Nucleus accumbens (tissue), 56 donors: ENCODE measurements around the gene INO80B.
A peak's percentile ranks its signal among the peaks of the same experiment; 100 is the strongest.

Source experiments
- DNase-seq, 56 donors: peaks; one replicate each; lab custom pipeline; 2025; lab: John Stamatoyannopoulos, UW

The INO80B gene

GRCh38 chr2:74498500-74499266, 43.8 kb downstream of the INO80B start:
- DNase-seq, result no peak

DNA sequence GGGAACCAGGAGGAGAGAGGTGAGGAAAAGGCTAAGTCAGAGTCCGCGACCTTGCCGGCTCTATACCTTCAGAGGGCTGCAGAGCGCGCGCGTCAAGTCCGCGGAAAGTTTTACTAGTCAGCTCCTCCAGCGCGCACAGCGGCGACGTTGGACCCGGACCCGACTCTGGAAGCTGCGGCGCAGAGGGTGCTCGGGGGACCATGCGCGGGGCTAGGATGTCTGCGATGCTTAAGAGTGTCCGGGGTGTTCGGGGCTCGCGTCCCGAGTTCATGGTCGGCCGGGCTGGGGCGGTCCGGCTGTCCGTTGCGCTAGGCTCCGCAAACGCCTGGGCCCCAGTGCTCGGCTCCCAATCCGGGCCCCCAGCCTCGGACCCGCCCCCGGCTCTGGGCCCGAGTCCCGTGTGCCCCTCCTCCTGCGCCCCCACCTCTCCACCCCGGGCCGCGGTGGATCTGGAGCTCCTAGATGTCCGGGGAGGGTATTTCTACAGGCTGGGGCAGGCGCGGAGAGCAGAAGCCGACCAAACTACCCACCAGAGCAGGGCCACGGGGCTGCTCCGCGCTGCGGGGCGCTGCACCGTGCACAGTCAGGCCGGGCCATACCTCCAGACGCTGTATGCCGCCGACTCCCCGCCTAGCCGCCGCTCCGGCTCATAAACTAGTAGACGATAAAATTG, 44.5 kb downstream of the INO80B start, which contains the start of gene LBX2:
LBX2 (minus strand) TSS at position 337 of the 673 bp plus-strand sequence; CDS start at position 271, 66 bp downstream.
- no peak for DNase-seq

GRCh38 chr2:74499940-74500577, 45.2 kb downstream of the INO80B start:
- DNase-seq, result no peak

DNA sequence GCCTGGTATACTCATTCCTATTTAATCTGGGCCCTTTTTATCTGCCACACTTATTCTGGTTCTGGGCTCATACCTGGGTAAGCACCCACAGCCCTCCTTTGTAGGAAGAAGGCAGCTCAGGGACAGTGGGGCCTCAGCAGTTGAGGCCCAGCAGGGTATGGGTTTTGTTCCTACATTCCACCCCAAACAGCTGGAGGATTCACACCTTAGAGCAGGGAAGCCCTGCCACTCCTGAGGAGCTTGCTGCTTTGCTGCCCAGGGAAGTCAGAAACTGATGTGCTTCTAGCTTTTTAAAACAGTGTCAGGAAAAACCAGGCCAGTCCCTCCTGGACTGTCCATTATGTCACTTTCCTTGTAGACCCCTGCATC, 45.7 kb downstream of the INO80B start:
- no peak for DNase-seq

DNA sequence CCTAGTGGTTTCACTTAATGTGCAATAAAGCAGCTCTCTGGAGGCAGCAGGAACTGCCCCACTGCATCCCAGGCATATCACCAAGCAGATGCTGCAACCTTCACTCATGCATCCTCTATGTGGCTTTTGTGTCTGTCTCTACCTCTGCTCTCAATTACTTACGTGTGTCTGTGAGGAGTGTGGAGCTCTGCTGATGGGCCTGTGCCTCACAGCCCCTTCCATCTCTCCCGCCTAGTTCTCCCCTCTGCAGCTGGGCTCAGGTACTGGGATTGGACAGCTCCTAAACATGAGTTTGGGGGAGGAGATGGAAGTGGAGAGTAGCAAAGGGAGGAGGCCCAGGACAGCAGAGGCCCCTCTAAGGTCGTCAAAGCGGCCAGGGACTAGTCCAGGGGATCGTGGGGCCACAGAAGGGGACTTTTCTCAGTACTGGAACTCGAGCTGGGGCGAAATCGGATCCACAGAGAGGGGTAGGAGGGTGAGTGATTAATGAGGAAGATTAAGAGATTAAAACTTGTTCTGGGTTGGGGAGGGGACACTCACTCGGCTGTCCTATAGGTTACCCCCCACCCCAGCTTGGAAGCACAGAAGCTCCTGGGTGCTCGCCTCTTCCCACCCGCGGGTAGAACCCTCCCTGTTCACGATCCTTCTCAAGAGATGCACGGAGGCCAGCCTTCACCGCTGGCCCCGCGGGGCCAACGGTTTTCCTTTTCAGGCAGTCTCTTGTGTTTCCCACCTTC, 46.6 kb downstream of the INO80B start:
- DNase-seq, result no peak

DNA sequence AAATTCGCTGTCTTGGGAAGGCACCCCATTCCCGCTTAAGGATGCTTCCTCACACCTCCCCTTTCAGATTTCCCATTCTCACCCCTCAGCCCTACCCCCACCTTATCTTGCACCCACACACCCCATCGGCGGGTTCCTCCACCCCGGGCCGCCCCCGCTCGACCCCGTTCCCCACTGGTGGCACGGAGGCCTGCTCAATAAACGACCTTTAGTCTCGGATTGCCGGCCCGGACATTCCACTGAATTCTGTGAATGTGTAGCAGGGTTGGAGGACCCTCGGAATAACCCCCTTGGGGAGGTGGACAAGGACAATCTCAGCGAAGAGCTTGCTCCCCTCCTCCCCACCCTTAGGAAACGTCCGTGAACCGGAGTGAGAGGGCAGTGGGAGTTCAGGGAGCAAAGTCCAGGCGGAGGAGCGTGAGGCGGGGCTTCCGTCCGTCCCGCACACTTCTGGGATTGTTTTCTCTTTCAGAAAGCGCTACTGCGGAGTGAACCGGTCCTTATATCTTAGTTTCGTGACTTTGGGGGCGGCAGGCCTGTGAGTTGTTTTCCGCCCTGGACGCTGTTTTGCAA, 47.3 kb downstream of the INO80B start:
- no peak for DNase-seq

DNA sequence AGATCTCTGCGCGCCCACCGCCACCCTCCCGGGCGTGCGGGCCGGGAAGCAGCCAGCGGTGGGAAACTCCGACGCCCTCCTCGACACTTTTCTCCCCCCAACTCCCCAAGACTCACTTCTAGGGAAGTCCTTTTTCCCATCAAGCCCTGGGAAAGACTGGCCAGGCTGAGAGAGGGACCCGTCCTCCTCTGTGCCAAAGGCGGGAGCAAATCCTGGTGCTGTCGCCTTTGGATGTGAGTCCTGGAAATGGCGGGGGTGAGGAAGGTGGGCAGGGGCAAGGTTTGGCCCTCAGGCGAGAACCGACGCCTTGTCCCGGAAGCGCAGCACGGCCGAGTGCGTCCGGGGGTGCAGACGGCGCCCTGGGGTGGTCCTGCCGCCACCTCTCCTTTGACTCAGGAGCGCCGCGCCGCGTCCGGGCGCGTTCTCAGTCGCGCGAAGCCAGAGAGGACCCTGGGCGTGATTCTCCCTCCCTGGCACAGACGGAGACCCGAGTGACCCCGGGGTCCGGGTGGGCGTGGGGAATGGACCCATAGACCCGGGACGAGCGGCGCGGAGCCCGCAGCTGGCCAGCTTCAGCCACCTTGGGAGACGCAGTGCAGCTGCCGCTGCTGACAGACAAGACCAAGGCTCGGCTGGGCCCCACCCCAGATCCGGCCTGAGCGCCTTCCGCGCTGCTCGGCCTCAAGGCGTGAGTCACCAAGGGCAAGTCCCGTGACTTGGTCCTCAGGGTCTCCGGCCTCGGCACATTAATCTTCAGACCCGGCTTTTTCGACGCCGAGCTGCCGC, 48.0 kb downstream of the INO80B start:
- peak in 3 of 56 donors; percentile 11 to 24 (median 12) for DNase-seq

- no peak for DNase-seq
These were observed 48.9 kb downstream of the INO80B start for GRCh38 chr2:74503506-74504475.

- no peak for DNase-seq
These were observed 49.7 kb downstream of the INO80B start for GRCh38 chr2:74504591-74504990.

DNA sequence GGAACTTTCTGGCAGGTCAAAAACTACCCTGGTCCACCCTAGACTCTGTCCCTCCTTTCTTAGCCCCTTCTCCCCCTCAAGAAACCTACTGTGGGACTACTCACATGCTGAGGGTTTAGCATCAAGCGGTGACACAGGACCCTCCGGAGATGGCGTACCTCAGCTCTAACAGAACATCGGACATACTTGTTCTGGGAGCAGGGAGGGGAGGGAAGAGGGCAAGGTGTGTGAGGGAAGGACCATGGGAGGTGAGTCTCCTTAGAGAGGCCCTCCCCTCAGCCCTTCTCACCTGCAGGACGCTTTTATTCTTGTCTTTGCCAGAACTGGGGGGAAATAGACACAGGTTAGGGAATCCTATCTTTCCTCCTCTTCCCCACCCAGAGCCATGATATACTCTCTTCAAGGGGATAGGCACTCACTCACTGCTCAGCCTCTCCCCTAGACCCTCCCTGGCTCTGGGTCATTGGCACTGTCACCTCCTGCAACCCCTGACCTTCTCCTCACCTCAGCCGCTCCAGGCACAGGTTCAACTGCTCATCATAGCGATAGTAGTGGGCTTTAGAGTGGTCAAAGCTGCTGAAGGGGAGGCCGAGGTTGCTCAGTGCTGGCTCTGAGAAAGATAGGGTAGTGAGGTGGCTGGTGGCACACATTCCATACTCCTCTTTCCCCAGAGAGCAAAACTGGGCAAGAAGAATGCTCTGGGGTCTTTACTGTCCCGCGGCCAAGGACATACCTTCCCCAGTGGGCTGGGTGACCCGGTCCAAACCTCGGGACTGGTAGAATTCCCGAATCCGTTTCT, 50.8 kb downstream of the INO80B start:
- DNase-seq, result no peak

DNA sequence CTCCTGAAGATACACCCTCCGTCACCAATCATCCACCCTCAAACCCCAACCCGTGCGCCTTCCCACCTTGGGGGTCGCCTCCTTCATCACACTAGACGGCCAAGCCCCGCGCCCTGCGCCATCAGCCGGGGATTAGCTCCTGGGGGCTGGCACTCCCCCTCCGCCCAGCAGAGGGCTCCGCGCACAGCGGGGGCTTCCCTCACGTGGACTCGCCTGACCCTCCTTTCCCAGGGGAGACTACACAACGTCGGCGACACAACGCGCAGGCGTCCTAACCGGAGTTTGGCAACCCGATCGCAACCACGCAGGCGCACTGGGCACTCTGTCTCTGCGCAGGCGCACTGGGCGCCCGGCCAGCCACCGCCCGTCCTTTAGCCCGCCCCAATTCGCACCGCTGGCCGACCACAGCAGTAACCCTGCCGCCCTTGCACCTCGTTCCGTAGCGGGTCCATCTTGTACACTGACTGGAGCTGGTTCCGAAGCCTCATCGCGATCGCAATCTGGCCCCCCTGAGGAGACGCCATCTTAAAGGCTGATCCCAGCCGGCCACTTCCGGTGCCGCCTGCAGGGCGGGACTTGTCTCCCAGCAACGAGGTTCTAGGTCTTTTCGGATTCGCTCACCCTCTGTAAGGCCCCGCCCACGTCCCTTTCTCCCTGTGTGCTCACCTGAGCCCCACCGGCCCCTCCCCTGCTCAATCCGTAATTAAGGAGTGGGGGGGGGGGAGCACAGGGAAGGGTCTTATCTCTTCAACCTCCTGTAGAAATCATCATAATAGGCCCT, 52.4 kb downstream of the INO80B start, which contains the start of gene PCGF1:
PCGF1 (minus strand) TSS at position 551 of the 781 bp plus-strand sequence; CDS start at position 524, 27 bp downstream.
- peak; percentile 68 to 99 (median 95) for DNase-seq
